ENCODE results near the gene AKR1C3.

Gene AKR1C3

DNA sequence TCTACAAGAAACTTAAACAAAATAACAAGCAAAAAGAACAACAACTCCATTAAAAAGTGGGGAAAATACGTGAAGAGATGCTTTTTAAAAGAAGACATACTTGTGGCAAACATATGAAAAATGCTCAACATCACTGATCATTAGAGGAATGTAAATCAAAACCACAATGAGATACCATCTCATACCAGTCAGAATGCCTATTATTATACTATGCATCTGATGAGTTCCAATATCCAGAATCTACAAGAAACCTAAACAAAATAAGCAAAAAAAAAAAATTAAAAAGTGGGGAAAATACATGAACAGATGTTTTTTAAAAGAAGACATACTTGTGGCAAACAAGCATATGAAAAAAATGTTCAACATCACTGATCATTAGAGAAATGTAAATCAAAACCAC, 29.6 kb upstream of the AKR1C3 start:
- TF ChIP-seq, protein P1, sequence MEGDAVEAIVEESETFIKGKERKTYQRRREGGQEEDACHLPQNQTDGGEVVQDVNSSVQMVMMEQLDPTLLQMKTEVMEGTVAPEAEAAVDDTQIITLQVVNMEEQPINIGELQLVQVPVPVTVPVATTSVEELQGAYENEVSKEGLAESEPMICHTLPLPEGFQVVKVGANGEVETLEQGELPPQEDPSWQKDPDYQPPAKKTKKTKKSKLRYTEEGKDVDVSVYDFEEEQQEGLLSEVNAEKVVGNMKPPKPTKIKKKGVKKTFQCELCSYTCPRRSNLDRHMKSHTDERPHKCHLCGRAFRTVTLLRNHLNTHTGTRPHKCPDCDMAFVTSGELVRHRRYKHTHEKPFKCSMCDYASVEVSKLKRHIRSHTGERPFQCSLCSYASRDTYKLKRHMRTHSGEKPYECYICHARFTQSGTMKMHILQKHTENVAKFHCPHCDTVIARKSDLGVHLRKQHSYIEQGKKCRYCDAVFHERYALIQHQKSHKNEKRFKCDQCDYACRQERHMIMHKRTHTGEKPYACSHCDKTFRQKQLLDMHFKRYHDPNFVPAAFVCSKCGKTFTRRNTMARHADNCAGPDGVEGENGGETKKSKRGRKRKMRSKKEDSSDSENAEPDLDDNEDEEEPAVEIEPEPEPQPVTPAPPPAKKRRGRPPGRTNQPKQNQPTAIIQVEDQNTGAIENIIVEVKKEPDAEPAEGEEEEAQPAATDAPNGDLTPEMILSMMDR (IDR thresholded peaks at IDR 0.05; ENCODE audit: low read length, missing control alignments) = no peak
- no peak for DNase-seq (ENCODE audit: low read depth)
- H3K4me3 ChIP-seq (replicated peaks; ENCODE audit: low read depth, low read length) = no peak overlapping the region

DNA sequence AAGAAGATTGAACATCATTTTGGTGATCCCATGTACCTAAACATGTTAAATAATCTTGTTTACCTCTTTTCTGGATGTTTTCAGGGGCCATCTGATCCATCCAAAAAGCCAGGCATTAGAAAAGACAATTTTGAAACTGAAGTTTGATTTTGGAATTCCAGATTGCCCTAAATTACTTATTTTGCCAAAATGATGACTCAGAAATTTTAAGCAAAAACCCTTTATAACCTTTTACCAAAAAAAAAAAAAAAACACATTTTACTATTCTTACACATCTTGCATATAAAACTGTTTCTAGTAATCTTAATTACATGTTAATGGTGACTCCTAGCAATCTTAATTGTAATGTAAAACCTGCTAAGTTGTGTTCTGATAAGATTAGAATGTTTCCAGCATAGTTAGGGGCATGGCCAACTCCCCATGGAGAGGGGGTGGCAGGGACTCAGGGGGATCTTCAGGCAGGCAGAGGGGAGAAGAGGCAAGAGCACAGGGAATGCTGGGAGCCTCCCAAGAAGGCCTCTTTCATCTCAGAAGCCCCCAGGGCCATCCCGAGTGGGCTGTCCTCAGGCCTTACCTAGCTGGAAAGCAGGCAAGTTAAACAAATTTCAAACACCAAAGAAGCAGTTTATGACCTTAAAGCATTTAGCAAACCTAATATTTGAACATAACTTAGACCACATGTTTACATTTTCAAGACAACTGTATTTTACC, 25.8 kb upstream of the AKR1C3 start:
- TF ChIP-seq, protein P1 (IDR thresholded peaks at IDR 0.05; ENCODE audit: low read length, missing control alignments) = no peak
- DNase-seq (ENCODE audit: low read depth) = no peak
- H3K4me3 ChIP-seq (replicated peaks; ENCODE audit: low read depth, low read length) = no peak overlapping the region

- peak overlapping the region; percentile 8 for H3K4me3 ChIP-seq (replicated peaks; ENCODE audit: low read depth, low read length)
- TF ChIP-seq, protein P1 (IDR thresholded peaks at IDR 0.05; ENCODE audit: low read length, missing control alignments) = no peak
- DNase-seq (ENCODE audit: low read depth) = peak; percentile 86
Measured at GRCh38 chr10:5070648-5071410, 23.4 kb upstream of the AKR1C3 start.

DNA sequence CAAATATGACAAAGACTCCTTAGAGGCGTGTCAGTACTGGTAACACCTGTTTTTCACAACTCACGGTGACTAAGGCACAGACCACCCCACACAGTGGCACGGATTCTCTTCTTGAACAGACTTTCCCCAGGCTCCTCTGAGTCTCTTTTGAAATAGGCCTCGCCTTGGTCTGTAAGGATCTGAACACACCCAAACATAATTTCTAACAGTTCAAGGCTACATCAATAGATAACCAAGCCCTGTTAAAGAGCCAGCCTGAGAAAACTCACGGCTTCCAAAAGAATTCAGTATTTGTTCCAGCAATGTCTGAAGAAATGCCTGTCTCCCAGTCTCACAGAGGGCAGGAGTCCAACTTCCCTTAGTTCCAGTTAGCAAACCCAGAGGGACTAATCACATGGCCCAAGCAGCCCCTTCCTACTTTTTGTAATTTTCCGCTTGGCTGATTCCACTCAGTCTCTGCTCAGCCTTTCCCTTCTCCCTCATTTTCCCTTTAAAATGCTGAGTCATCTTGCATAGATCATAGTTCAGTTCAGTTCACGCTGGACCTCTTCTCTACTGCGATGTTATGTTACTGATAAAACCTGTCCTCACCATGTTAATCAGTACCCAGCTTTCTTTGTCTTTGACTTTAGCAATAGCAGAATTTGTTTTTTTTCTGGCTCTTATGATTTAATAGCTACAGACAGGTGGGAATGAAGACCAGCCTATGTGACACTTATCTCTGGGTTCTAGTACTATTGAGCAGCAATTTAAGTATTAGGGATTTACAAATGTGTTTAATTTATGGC, 22.6 kb upstream of the AKR1C3 start:
- DNase-seq (ENCODE audit: low read depth) = peak; percentile 99
- TF ChIP-seq, protein P1 (IDR thresholded peaks at IDR 0.05; ENCODE audit: low read length, missing control alignments) = no peak
- peak overlapping the region; percentile 8 for H3K4me3 ChIP-seq (replicated peaks; ENCODE audit: low read depth, low read length)

GRCh38 chr10:5073659-5074058, 20.6 kb upstream of the AKR1C3 start:
- TF ChIP-seq, protein P1 (IDR thresholded peaks at IDR 0.05; ENCODE audit: low read length, missing control alignments) = no peak
- DNase-seq (ENCODE audit: low read depth) = no peak
- H3K4me3 ChIP-seq (replicated peaks; ENCODE audit: low read depth, low read length) = no peak overlapping the region

DNA sequence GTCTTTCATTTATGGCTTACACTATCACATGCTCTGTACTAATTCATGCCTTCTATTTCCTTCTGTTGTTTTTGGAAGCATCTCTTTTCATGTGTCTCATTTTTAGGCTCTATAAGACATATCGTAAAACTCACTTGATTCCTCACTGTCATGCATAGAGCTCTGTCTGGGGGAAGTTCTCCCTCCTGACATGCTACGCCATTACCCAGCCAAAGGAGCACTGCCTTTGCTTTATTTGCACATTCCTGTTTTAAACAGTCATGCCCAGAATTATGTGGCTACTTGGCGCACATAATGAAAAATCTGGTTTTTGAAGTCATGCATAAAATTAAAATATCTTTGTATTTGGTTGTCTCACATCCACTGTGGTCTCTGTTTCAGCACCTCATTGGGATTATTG, 17.6 kb upstream of the AKR1C3 start:
- no peak overlapping the region for H3K4me3 ChIP-seq (replicated peaks; ENCODE audit: low read depth, low read length)
- TF ChIP-seq, protein P1 (IDR thresholded peaks at IDR 0.05; ENCODE audit: low read length, missing control alignments) = no peak
- DNase-seq (ENCODE audit: low read depth) = no peak

Measured in fibroblast of pulmonary artery (primary cell).